Endothelial cell of hepatic sinusoid (primary cell): ENCODE data around the gene AMHR2.

ENCODE experiments used
- in situ Hi-C: cut with HindIII; loops from 2 replicates; pipeline ENCODE4 v1.10.0; 2017; ENCODE audit warnings: low sequenced_read_pairs

Gene AMHR2

GRCh38 chr12:53451661-53452158 is 28.1 kb downstream of the AMHR2 start, which contains the start of gene PCBP2:
Gene PCBP2 (plus strand): TSS chr12:53452102. CDS start chr12:53454801, 2,699 bp downstream.
- in situ Hi-C loops: no loop called here

GRCh38 chr12:53452159-53453077 is 28.8 kb downstream of the AMHR2 start:
- in situ Hi-C loops: no loop called here

- in situ Hi-C loops: no loop called here
Observed at GRCh38 chr12:53453953-53454640, 30.4 kb downstream of the AMHR2 start.

GRCh38 chr12:53454707-53455106 is 31.1 kb downstream of the AMHR2 start:
- in situ Hi-C loops: no loop called here

- in situ Hi-C loops: no loop called here
Observed at GRCh38 chr12:53456654-53457366, 33.2 kb downstream of the AMHR2 start.

- in situ Hi-C loops: no loop called here
Observed at GRCh38 chr12:53459097-53459496, 35.4 kb downstream of the AMHR2 start.

GRCh38 chr12:53461059-53461458 is 37.4 kb downstream of the AMHR2 start:
- in situ Hi-C loops: no loop called here

GRCh38 chr12:53461591-53461990 is 37.9 kb downstream of the AMHR2 start:
- in situ Hi-C loops: no loop called here

- in situ Hi-C loops: no loop called here
Observed at GRCh38 chr12:53462935-53463334, 39.3 kb downstream of the AMHR2 start.

GRCh38 chr12:53463802-53464560 is 40.3 kb downstream of the AMHR2 start:
- in situ Hi-C loops: no loop called here

GRCh38 chr12:53464685-53465418 is 41.2 kb downstream of the AMHR2 start:
- in situ Hi-C loops: no loop called here

- in situ Hi-C loops: no loop called here
Observed at GRCh38 chr12:53465679-53466078, 42.0 kb downstream of the AMHR2 start.

GRCh38 chr12:53466640-53467039 is 43.0 kb downstream of the AMHR2 start:
- in situ Hi-C loops: no loop called here

- in situ Hi-C loops: no loop called here
Observed at GRCh38 chr12:53467082-53467481, 43.4 kb downstream of the AMHR2 start.

- in situ Hi-C loops: no loop called here
Observed at GRCh38 chr12:53467880-53468279, 44.2 kb downstream of the AMHR2 start.

GRCh38 chr12:53468282-53468681 is 44.6 kb downstream of the AMHR2 start:
- in situ Hi-C loops: no loop called here

- in situ Hi-C loops: loop anchor here (5.0 kb wide), 1 partner anchor 40 kb away; no protein-coding TSS in a partner anchor
Observed at GRCh38 chr12:53472056-53472582, 48.5 kb downstream of the AMHR2 start.

- in situ Hi-C loops: loop anchor here (5.0 kb wide), 1 partner anchor 38 kb away; no protein-coding TSS in a partner anchor
Observed at GRCh38 chr12:53474077-53474476, 50.4 kb downstream of the AMHR2 start.

GRCh38 chr12:53474819-53475218 is 51.2 kb downstream of the AMHR2 start:
- in situ Hi-C loops: loop anchor here (5.0 kb wide), 1 partner anchor 37 kb away; no protein-coding TSS in a partner anchor
